GM21717 (cell line): ENCODE data around the gene TRIM15.
"Not testable (repeated sequence)": the region's sequence is repeated elsewhere in the genome, so short reads cannot be mapped to it uniquely, and the experiment has no call there.

Experiments
- ATAC-seq: cut with Tn5 transposase; IDR thresholded peaks from one replicate; pipeline ENCODE4 v1.9.1; 2021; ENCODE audit warnings: mild to moderate bottlenecking, moderate library complexity; ENCODE audit not compliant: unreplicated experiment

TRIM15 gene

GRCh38 chr6:30163090-30163917 lies at the start of gene TRIM15:
TSS of gene TRIM15 (plus strand) at chr6:30163546. CDS start at chr6:30163685, 139 bp downstream.
- ATAC-seq, result no peak

- no peak for ATAC-seq
Observed at GRCh38 chr6:30113841-30114240, 49.5 kb upstream of the TRIM15 start.

GRCh38 chr6:30116724-30117123 lies 46.6 kb upstream of the TRIM15 start:
- ATAC-seq, result no peak

GRCh38 chr6:30118691-30119090 lies 44.7 kb upstream of the TRIM15 start:
- not testable (repeated sequence) for ATAC-seq

GRCh38 chr6:30121446-30122366 lies 41.6 kb upstream of the TRIM15 start:
- no peak for ATAC-seq

- ATAC-seq, result no peak
Observed at GRCh38 chr6:30122515-30122914, 40.8 kb upstream of the TRIM15 start.

- no peak for ATAC-seq
Observed at GRCh38 chr6:30127238-30128093, 35.9 kb upstream of the TRIM15 start.

- no peak for ATAC-seq
Observed at GRCh38 chr6:30129265-30130178, 33.8 kb upstream of the TRIM15 start.

- no peak for ATAC-seq
Observed at GRCh38 chr6:30130179-30130679, 33.1 kb upstream of the TRIM15 start.

GRCh38 chr6:30130887-30131862 lies 32.2 kb upstream of the TRIM15 start:
- no peak for ATAC-seq

- no peak for ATAC-seq
Observed at GRCh38 chr6:30131947-30132497, 31.3 kb upstream of the TRIM15 start.

- ATAC-seq, result no peak
Observed at GRCh38 chr6:30135147-30135546, 28.2 kb upstream of the TRIM15 start.

GRCh38 chr6:30135757-30136156 lies 27.6 kb upstream of the TRIM15 start, which contains the start of gene TRIM40:
TSS of gene TRIM40 (plus strand) at chr6:30136140. CDS start at chr6:30137037, 897 bp downstream.
- no peak for ATAC-seq

- ATAC-seq, result no peak
Observed at GRCh38 chr6:30136570-30137286, 26.6 kb upstream of the TRIM15 start.

GRCh38 chr6:30140240-30140639 lies 23.1 kb upstream of the TRIM15 start:
- ATAC-seq, result not testable (repeated sequence)

GRCh38 chr6:30142665-30143064 lies 20.7 kb upstream of the TRIM15 start:
- ATAC-seq, result no peak

- ATAC-seq, result no peak
Observed at GRCh38 chr6:30143780-30144179, 19.6 kb upstream of the TRIM15 start.
